ENCODE data around the gene HLA-DMA. TPM values are rescaled to one million over a fixed set of nuclear protein-coding genes. Genes with fewer than 3 reads are reported as not detected.

HLA-DMA gene
- total and polyA plus RNA-seq, 9 of the 15 experiments (the other 6 are each of a cell fraction or from before 2014, with no cell fraction given) = 0.13 to 0.83 (median 0.51) TPM

- TF ChIP-seq HNRNPLL (IDR thresholded peaks at IDR 0.05; ENCODE audit: low read depth, low read length, poor library complexity, severe bottlenecking) = peak; percentile 61
- TF ChIP-seq KLF10 (CRISPR knock-in tag; IDR thresholded peaks at IDR 0.05) = no peak
- TF ChIP-seq ZNF778 (CRISPR knock-in tag; IDR thresholded peaks at IDR 0.05) = no peak
- TF ChIP-seq SRSF7 (optimal IDR thresholded peaks at IDR 0.05; ENCODE audit: low read depth, low read length) = no peak
- TF ChIP-seq E2F6 (IDR thresholded peaks at IDR 0.05; ENCODE audit: borderline replicate concordance in 1 of 2, extremely low read depth in 1 of 2, insufficient read depth in 1 of 2, insufficient read length in 1 of 2, low read depth in 1 of 2, low read length in 1 of 2, poor library complexity in 1 of 2, severe bottlenecking in 1 of 2) = peak; percentile 97
- peak; percentile 93 for TF ChIP-seq ZHX1 (conservative IDR thresholded peaks at IDR 0.05; ENCODE audit: low read length)
- peak in 1 of 2 experiments; percentile 94; a peak in 2 of 4 replicates for TF ChIP-seq ZNF639 (CRISPR knock-in tag; conservative IDR thresholded peaks at IDR 0.05 in 1 of 2, IDR thresholded peaks at IDR 0.05 in 1 of 2)
- TF ChIP-seq TRIM28 (IDR thresholded peaks at IDR 0.05) = 0 out of 2 replicates have a peak, but pooled peaks have one; percentile 14
- TF ChIP-seq NUFIP1 (IDR thresholded peaks at IDR 0.05; ENCODE audit: partially characterized antibody) = no peak
- TF ChIP-seq KLF16 (IDR thresholded peaks at IDR 0.05) = no peak
- no peak for TF ChIP-seq SIRT6 (IDR thresholded peaks at IDR 0.05; ENCODE audit: low read depth, low read length)
- TF ChIP-seq TCF15 (CRISPR knock-in tag; IDR thresholded peaks at IDR 0.05) = 0 out of 2 replicates have a peak, but pooled peaks have one; percentile 5
- no peak for TF ChIP-seq ZNF277 (CRISPR knock-in tag; IDR thresholded peaks at IDR 0.05; ENCODE audit: borderline replicate concordance)
- no peak for TF ChIP-seq ZNF384 (IDR thresholded peaks at IDR 0.05; ENCODE audit: low read depth, low read length)
- peak; percentile 100 for TF ChIP-seq JUN (IDR thresholded peaks at IDR 0.05; ENCODE audit: borderline replicate concordance, low read depth, low read length)
- peak; percentile 76; the same call in 1 of the 2 replicates for TF ChIP-seq JUN (CRISPR knock-in tag; IDR thresholded peaks at IDR 0.05; ENCODE audit: borderline replicate concordance)
- no peak for TF ChIP-seq SIN3B (IDR thresholded peaks at IDR 0.05; ENCODE audit: low read depth)
- TF ChIP-seq PURB (CRISPR knock-in tag; IDR thresholded peaks at IDR 0.05; ENCODE audit: low read depth) = no peak
- no peak for TF ChIP-seq ZNF274 (IDR thresholded peaks at IDR 0.05; ENCODE audit: borderline replicate concordance, low read depth, low read length)
- TF ChIP-seq DDX20 (tag; IDR thresholded peaks at IDR 0.05; ENCODE audit: low read depth) = no peak
Observed at GRCh38 chr6:32971581-32972352, 18.9 kb upstream of the HLA-DMA start (continued).

Measured in K562 (cell line).